ENCODE data around the gene DIP2C.
"Not testable (repeated sequence)": the region's sequence is repeated elsewhere in the genome, so short reads cannot be mapped to it uniquely, and the experiment has no call there.

Gene DIP2C

DNA sequence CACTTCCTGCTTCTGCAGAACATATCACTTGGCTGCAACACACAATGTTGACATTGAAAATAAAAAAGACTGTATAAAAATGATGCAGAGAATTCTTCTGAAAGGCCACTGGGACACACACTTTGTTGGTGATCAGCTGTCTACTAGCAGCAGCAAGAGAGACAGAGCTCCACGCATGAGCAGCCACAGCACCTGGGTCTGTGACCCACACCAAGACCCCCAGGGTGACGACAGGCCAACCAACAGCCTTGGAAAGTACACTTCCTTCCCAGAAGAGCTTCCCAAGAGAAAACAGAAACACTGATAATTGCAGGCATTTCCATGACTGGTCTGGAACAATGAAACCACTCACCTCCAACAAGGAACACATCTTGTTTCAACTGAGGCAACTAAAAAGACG lies 239.0 kb downstream of the DIP2C start:
- DNase-seq (ENCODE audit: low spot score), result no peak

DNA sequence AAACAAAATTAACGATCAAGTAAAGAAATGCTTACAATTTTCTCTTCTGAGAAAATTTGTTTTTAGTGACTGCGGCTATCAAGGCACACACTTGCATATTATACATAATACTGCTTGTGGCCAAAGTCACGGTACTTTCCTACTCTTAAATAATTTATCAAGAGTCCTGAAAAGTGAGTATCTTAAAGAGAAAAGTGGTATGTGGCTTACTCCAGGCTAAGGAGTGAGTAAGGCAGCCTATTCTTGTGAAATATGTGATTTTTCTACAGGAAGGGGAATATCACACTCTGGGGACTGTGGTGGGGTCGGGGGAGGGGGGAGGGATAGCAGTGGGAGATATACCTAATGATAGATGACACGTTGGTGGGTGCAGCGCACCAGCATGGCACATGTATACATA lies 240.1 kb downstream of the DIP2C start:
- DNase-seq (ENCODE audit: low spot score), result not testable (repeated sequence)

GRCh38 chr10:443459-443858 lies 246.0 kb downstream of the DIP2C start:
- DNase-seq (ENCODE audit: low spot score), result no peak

- no peak for DNase-seq (ENCODE audit: low spot score)
These were observed 247.3 kb downstream of the DIP2C start for GRCh38 chr10:442209-442608.

- DNase-seq (ENCODE audit: low spot score), result no peak
These were observed 247.8 kb downstream of the DIP2C start for GRCh38 chr10:441659-442058.

GRCh38 chr10:440127-440526 lies 249.3 kb downstream of the DIP2C start:
- DNase-seq (ENCODE audit: low spot score), result no peak

- no peak for DNase-seq (ENCODE audit: low spot score)
These were observed 251.6 kb downstream of the DIP2C start for GRCh38 chr10:437698-438490.

DNA sequence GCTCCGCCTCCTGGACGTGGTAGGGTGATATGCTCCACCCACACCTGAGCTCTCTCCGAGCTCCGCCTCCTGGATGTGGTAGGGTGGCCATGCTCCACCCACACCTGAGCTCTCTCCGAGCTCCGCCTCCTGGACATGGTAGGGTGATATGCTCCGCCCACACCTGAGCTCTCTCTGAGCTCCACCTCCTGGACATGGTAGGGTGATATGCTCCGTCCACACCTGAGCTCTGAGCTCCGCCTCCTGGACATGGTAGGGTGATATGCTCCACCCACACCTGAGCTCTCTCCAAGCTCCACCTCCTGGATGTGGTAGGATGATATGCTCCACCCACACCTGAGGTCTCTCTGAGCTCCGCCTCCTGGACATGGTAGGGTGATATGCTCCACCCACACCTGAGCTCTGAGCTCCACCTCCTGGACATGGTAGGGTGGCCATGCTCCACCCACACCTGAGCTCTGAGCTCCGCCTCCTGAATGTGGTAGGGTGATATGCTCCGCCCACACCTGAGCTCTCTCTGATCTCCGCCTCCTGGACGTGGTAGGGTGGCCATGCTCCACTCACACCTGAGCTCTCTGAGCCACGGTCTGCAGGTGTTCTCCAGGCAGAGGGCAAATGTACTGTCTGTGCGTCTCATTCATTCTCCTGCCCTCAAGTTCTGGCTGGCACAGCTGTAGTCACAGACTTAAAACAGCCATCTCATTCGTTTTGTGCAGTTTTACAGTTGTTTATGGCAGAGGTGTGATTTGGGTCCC lies 252.4 kb downstream of the DIP2C start:
- DNase-seq (ENCODE audit: low spot score), result no peak

GRCh38 chr10:436013-436697 lies 253.3 kb downstream of the DIP2C start:
- no peak for DNase-seq (ENCODE audit: low spot score)

- no peak for DNase-seq (ENCODE audit: low spot score)
These were observed 254.1 kb downstream of the DIP2C start for GRCh38 chr10:435397-435796.

GRCh38 chr10:429696-430095 lies 259.8 kb downstream of the DIP2C start:
- DNase-seq (ENCODE audit: low spot score), result no peak

- no peak for DNase-seq (ENCODE audit: low spot score)
These were observed 261.5 kb downstream of the DIP2C start for GRCh38 chr10:427761-428519.

GRCh38 chr10:425365-425764 lies 264.1 kb downstream of the DIP2C start:
- DNase-seq (ENCODE audit: low spot score), result not testable (repeated sequence)

- DNase-seq (ENCODE audit: low spot score), result not testable (repeated sequence)
These were observed 264.7 kb downstream of the DIP2C start for GRCh38 chr10:424724-425123.

- DNase-seq (ENCODE audit: low spot score), result no peak
These were observed 266.3 kb downstream of the DIP2C start for GRCh38 chr10:423178-423577.

DNA sequence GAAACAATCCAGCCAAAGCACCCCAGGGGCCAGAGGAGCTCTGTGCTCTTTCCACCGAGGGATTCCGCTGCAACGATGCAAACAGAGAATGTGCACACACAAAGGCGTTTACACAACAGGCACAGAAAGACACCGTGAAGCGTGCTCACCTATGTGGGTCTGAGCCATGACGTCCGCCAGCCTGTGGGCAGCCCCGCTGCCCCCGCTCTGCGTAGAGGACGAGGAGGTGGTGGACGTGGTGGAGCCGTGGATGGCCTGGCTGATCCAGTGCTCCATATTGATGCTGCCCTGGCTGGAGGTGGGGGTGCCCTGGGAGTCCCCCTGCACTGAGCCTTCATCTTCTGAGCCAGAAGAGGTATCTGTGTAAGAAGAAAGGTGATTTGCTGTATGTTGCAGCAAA lies 266.8 kb downstream of the DIP2C start:
- DNase-seq (ENCODE audit: low spot score), result no peak

DNA sequence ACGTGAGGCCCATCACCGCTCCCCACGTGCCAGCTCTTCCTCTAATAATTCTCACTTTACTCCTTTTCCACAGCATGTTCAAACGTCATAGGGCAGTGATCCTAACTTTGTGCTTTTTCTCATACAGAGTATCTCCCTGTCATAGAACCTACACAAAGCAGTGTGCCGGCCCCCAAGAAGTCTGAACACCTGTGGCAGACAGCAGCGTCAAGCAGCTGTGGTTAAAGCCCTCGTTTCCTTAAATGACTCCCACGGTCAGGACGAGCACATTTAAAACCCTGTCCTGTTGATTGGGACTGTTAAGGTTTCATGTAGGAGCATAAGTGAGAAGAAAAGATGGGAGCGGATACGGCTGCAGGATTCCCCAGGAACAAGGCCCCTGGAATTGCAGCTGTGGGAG lies 267.2 kb downstream of the DIP2C start:
- DNase-seq (ENCODE audit: low spot score), result no peak

DNA sequence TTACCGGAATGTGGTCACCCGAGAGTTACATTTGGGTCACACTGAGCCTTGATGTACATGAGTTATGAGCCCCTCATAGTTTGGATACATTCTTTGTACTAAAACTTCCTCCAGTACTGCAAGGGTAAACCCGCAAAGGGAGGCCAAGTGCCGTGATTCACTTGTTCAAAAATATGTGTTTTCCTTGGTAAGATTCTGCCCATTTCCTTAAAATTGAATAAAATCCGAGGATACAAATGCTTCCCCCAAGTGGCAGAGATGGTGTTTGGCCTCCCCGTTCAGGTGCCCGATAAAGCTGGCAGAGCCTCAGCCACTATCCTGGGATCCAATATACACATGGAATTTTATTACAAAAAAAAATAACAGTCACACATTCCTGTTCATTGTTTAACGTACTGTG lies 268.3 kb downstream of the DIP2C start:
- no peak for DNase-seq (ENCODE audit: low spot score)

- no peak for DNase-seq (ENCODE audit: low spot score)
These were observed 269.0 kb downstream of the DIP2C start for GRCh38 chr10:420154-421121.

DNA sequence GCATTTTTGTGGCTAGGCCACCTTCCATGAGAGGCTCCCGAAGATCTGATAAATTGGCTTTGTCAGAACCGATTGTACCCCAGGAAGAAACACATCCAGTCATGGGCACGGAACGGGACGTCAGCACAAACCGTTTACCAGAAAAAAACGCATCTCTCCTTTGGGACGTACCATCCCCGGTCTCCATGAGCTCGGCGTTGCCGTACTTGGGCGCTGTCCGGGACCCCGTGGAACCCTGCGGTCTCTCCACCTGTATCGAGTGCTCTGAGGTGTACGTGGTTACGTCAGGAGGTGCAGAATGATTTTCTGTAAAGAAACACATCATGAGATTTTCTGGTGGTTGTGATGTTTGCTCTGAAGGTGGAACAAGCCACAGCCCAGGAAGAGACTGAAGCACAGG lies 270.6 kb downstream of the DIP2C start:
- no peak for DNase-seq (ENCODE audit: low spot score)

DNA sequence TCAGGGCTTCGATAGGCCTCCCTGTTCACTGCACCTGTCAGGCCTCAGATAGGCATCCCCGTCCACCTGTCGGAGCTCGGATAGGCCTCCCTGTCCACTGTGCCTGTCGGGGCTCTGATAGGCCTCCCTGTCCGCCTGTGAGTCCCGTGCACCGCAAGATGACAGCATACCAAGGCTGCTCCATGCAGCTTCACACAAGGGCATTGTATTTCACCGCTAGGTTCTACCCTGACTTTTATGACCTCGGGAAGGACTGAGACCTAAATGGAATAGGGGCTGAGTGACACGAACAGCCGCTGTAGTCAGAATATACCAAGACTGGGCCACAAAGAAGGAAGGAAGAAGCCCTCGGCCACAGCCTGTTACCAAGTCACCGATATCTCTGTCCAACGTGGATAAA lies 271.2 kb downstream of the DIP2C start:
- DNase-seq (ENCODE audit: low spot score), result no peak

Measured in AG20443 (cell line).